Measurements from ENCODE around the gene FYB2.

The FYB2 gene

GRCh38 chr1:56831871-56832693 is 12.9 kb upstream of the FYB2 start:
- H3K27ac ChIP-seq (ENCODE audit: low read depth, low read length), result no peak overlapping the region
- no peak overlapping the region for H3K4me3 ChIP-seq (ENCODE audit: low read depth in 1 of 2, low read length in 2 of 2)
- H3K4me1 ChIP-seq (ENCODE audit: insufficient read depth, low read length), result peaks cover 12% of the 10 kb centered on the region
- H3K36me3 ChIP-seq (ENCODE audit: insufficient read depth, low read length), result no peaks in the 10 kb centered on the region
- H3K9me3 ChIP-seq (ENCODE audit: low read length), result no peaks in the 10 kb centered on the region
- H3K9ac ChIP-seq (ENCODE audit: low read length), result no peak overlapping the region
- no peaks in the 10 kb centered on the region for H3K27me3 ChIP-seq (ENCODE audit: control insufficient read depth in 1 of 2, insufficient read depth in 2 of 2, low read length in 2 of 2)

- H3K4me1 ChIP-seq (ENCODE audit: insufficient read depth, low read length), result peaks cover 10% of the 10 kb centered on the region
- no peak overlapping the region for H3K9ac ChIP-seq (ENCODE audit: low read length)
- no peak overlapping the region for H3K27ac ChIP-seq (ENCODE audit: low read depth, low read length)
- H3K36me3 ChIP-seq (ENCODE audit: insufficient read depth, low read length), result no peaks in the 10 kb centered on the region
- H3K4me3 ChIP-seq (ENCODE audit: low read depth in 1 of 2, low read length in 2 of 2), result no peak overlapping the region
- no peaks in the 10 kb centered on the region for H3K9me3 ChIP-seq (ENCODE audit: low read length)
- no peaks in the 10 kb centered on the region for H3K27me3 ChIP-seq (ENCODE audit: control insufficient read depth in 1 of 2, insufficient read depth in 2 of 2, low read length in 2 of 2)
Measured at GRCh38 chr1:56830052-56830451, 10.8 kb upstream of the FYB2 start.

GRCh38 chr1:56827711-56828110 is 8.5 kb upstream of the FYB2 start:
- peaks cover 3% of the 10 kb centered on the region for H3K4me1 ChIP-seq (ENCODE audit: insufficient read depth, low read length)
- H3K27ac ChIP-seq (ENCODE audit: low read depth, low read length), result no peak overlapping the region
- H3K27me3 ChIP-seq (ENCODE audit: control insufficient read depth in 1 of 2, insufficient read depth in 2 of 2, low read length in 2 of 2), result no peaks in the 10 kb centered on the region
- no peak overlapping the region for H3K4me3 ChIP-seq (ENCODE audit: low read depth in 1 of 2, low read length in 2 of 2)
- no peaks in the 10 kb centered on the region for H3K36me3 ChIP-seq (ENCODE audit: insufficient read depth, low read length)
- no peaks in the 10 kb centered on the region for H3K9me3 ChIP-seq (ENCODE audit: low read length)
- no peak overlapping the region for H3K9ac ChIP-seq (ENCODE audit: low read length)

GRCh38 chr1:56825436-56825835 is 6.2 kb upstream of the FYB2 start:
- H3K4me1 ChIP-seq (ENCODE audit: insufficient read depth, low read length), result peaks cover 8% of the 10 kb centered on the region
- H3K9ac ChIP-seq (ENCODE audit: low read length), result no peak overlapping the region
- no peak overlapping the region for H3K27ac ChIP-seq (ENCODE audit: low read depth, low read length)
- H3K9me3 ChIP-seq (ENCODE audit: low read length), result no peaks in the 10 kb centered on the region
- H3K27me3 ChIP-seq (ENCODE audit: control insufficient read depth in 1 of 2, insufficient read depth in 2 of 2, low read length in 2 of 2), result no peaks in the 10 kb centered on the region
- no peak overlapping the region for H3K4me3 ChIP-seq (ENCODE audit: low read depth in 1 of 2, low read length in 2 of 2)
- no peaks in the 10 kb centered on the region for H3K36me3 ChIP-seq (ENCODE audit: insufficient read depth, low read length)

- no peaks in the 10 kb centered on the region for H3K9me3 ChIP-seq (ENCODE audit: low read length)
- H3K27me3 ChIP-seq (ENCODE audit: control insufficient read depth in 1 of 2, insufficient read depth in 2 of 2, low read length in 2 of 2), result no peaks in the 10 kb centered on the region
- no peaks in the 10 kb centered on the region for H3K36me3 ChIP-seq (ENCODE audit: insufficient read depth, low read length)
- no peak overlapping the region for H3K27ac ChIP-seq (ENCODE audit: low read depth, low read length)
- no peak overlapping the region for H3K4me3 ChIP-seq (ENCODE audit: low read depth in 1 of 2, low read length in 2 of 2)
- H3K4me1 ChIP-seq (ENCODE audit: insufficient read depth, low read length), result peaks cover 8% of the 10 kb centered on the region
- no peak overlapping the region for H3K9ac ChIP-seq (ENCODE audit: low read length)
Measured at GRCh38 chr1:56824938-56825337, 5.7 kb upstream of the FYB2 start.

GRCh38 chr1:56824271-56824670 is 5.1 kb upstream of the FYB2 start:
- Histone ChIP-seq H3K4me3 (ENCODE audit: low read depth in 1 of 2, low read length in 2 of 2) (no peak overlapping the region), H3K4me1 (ENCODE audit: insufficient read depth, low read length) (peaks cover 8% of the 10 kb centered on the region), H3K9ac (ENCODE audit: low read length) (no peak overlapping the region), H3K9me3 (ENCODE audit: low read length) (no peaks in the 10 kb centered on the region), H3K36me3 (ENCODE audit: insufficient read depth, low read length) (no peaks in the 10 kb centered on the region), H3K27me3 (ENCODE audit: control insufficient read depth in 1 of 2, insufficient read depth in 2 of 2, low read length in 2 of 2) (no peaks in the 10 kb centered on the region), H3K27ac (ENCODE audit: low read depth, low read length) (no peak overlapping the region)

GRCh38 chr1:56821462-56821797 is 2.2 kb upstream of the FYB2 start:
- Histone ChIP-seq H3K4me1 (ENCODE audit: insufficient read depth, low read length) (peaks cover 8% of the 10 kb centered on the region), H3K9me3 (ENCODE audit: low read length) (no peaks in the 10 kb centered on the region), H3K4me3 (ENCODE audit: low read depth in 1 of 2, low read length in 2 of 2) (no peak overlapping the region), H3K27ac (ENCODE audit: low read depth, low read length) (no peak overlapping the region), H3K36me3 (ENCODE audit: insufficient read depth, low read length) (no peaks in the 10 kb centered on the region), H3K9ac (ENCODE audit: low read length) (no peak overlapping the region), H3K27me3 (ENCODE audit: control insufficient read depth in 1 of 2, insufficient read depth in 2 of 2, low read length in 2 of 2) (no peaks in the 10 kb centered on the region)

GRCh38 chr1:56820755-56821461 is 1.7 kb upstream of the FYB2 start:
- Histone ChIP-seq H3K27me3 (ENCODE audit: control insufficient read depth in 1 of 2, insufficient read depth in 2 of 2, low read length in 2 of 2) (no peaks in the 10 kb centered on the region), H3K36me3 (ENCODE audit: insufficient read depth, low read length) (no peaks in the 10 kb centered on the region), H3K4me3 (ENCODE audit: low read depth in 1 of 2, low read length in 2 of 2) (no peak overlapping the region), H3K27ac (ENCODE audit: low read depth, low read length) (no peak overlapping the region), H3K9me3 (ENCODE audit: low read length) (no peaks in the 10 kb centered on the region), H3K4me1 (ENCODE audit: insufficient read depth, low read length) (peaks cover 8% of the 10 kb centered on the region), H3K9ac (ENCODE audit: low read length) (no peak overlapping the region)

GRCh38 chr1:56817716-56818463 is 1.3 kb downstream of the FYB2 start:
- Histone ChIP-seq H3K9ac (ENCODE audit: low read length) (no peak overlapping the region), H3K27ac (ENCODE audit: low read depth, low read length) (no peak overlapping the region), H3K36me3 (ENCODE audit: insufficient read depth, low read length) (no peaks in the 10 kb centered on the region), H3K27me3 (ENCODE audit: control insufficient read depth in 1 of 2, insufficient read depth in 2 of 2, low read length in 2 of 2) (no peaks in the 10 kb centered on the region), H3K4me3 (ENCODE audit: low read depth in 1 of 2, low read length in 2 of 2) (no peak overlapping the region), H3K4me1 (ENCODE audit: insufficient read depth, low read length) (peaks cover 8% of the 10 kb centered on the region), H3K9me3 (ENCODE audit: low read length) (no peaks in the 10 kb centered on the region)

GRCh38 chr1:56816909-56817308 is 2.3 kb downstream of the FYB2 start:
- no peaks in the 10 kb centered on the region for H3K36me3 ChIP-seq (ENCODE audit: insufficient read depth, low read length)
- peaks cover 8% of the 10 kb centered on the region for H3K4me1 ChIP-seq (ENCODE audit: insufficient read depth, low read length)
- no peaks in the 10 kb centered on the region for H3K9me3 ChIP-seq (ENCODE audit: low read length)
- no peaks in the 10 kb centered on the region for H3K27me3 ChIP-seq (ENCODE audit: control insufficient read depth in 1 of 2, insufficient read depth in 2 of 2, low read length in 2 of 2)
- no peak overlapping the region for H3K27ac ChIP-seq (ENCODE audit: low read depth, low read length)
- H3K9ac ChIP-seq (ENCODE audit: low read length), result no peak overlapping the region
- H3K4me3 ChIP-seq (ENCODE audit: low read depth in 1 of 2, low read length in 2 of 2), result no peak overlapping the region

GRCh38 chr1:56816264-56816663 is 2.9 kb downstream of the FYB2 start:
- H3K4me1 ChIP-seq (ENCODE audit: insufficient read depth, low read length), result peaks cover 6% of the 10 kb centered on the region
- no peaks in the 10 kb centered on the region for H3K9me3 ChIP-seq (ENCODE audit: low read length)
- H3K9ac ChIP-seq (ENCODE audit: low read length), result no peak overlapping the region
- no peaks in the 10 kb centered on the region for H3K27me3 ChIP-seq (ENCODE audit: control insufficient read depth in 1 of 2, insufficient read depth in 2 of 2, low read length in 2 of 2)
- no peak overlapping the region for H3K27ac ChIP-seq (ENCODE audit: low read depth, low read length)
- H3K4me3 ChIP-seq (ENCODE audit: low read depth in 1 of 2, low read length in 2 of 2), result no peak overlapping the region
- H3K36me3 ChIP-seq (ENCODE audit: insufficient read depth, low read length), result no peaks in the 10 kb centered on the region
